Measurements from ENCODE around the gene RALGAPA1. TPM values are rescaled to one million over a fixed set of nuclear protein-coding genes. Genes with fewer than 3 reads are reported as not detected.

RALGAPA1 gene
- total and polyA plus RNA-seq, 9 of the 15 experiments (the other 6 are each of a cell fraction or from before 2014, with no cell fraction given): 2.5 to 16.3 (median 6.2) TPM

DNA sequence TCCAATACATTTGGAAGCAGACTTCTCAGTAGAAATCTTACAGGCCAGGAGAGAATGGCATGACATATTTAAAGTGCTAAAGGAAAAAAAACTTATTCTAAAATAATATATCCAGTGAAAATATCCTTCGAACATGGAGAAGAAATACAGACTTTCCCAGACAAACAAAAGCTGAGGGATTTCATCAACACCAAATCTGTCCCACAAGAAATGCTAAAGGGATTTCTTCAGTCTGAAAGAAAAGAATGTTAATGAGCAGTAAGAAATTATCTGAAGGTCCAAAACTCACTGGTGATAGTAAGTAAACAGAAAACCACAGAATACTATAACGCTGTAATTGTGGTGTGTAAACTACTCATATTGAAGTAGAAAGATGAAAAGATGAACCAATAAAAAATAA lies 171.2 kb downstream of the RALGAPA1 start:
- H3K4me1 ChIP-seq (replicated peaks in 1 of 2; ENCODE audit: control insufficient read depth in 2 of 2, insufficient read depth in 2 of 2, low read length in 2 of 2): no peaks in the 10 kb centered on the region
- H4K20me1 ChIP-seq (replicated peaks; ENCODE audit: control insufficient read depth, insufficient read depth, low read length): no peaks in the 10 kb centered on the region
- TF ChIP-seq HIVEP1 (CRISPR knock-in tag; IDR thresholded peaks at IDR 0.05) (no peak), PTTG1 (tag; IDR thresholded peaks at IDR 0.05; ENCODE audit: low read depth) (no peak), BCL6 (CRISPR knock-in tag; IDR thresholded peaks at IDR 0.05) (no peak), NBN (IDR thresholded peaks at IDR 0.05; ENCODE audit: low read depth) (no peak), ATF7 (IDR thresholded peaks at IDR 0.05) (no peak), ZNF707 (CRISPR knock-in tag; conservative IDR thresholded peaks at IDR 0.05) (no peak), SRSF9 (IDR thresholded peaks at IDR 0.05; ENCODE audit: borderline replicate concordance, low read depth, low read length) (no peak), PHB2 (IDR thresholded peaks at IDR 0.05; ENCODE audit: low read depth) (no peak), MYBL2 (IDR thresholded peaks at IDR 0.05; ENCODE audit: low read depth) (no peak), MYBL2 (CRISPR knock-in tag; IDR thresholded peaks at IDR 0.05; ENCODE audit: borderline replicate concordance) (no peak), JUND (IDR thresholded peaks at IDR 0.05; ENCODE audit: borderline replicate concordance, low read depth, low read length) (no peak), JUND (tag; IDR thresholded peaks at IDR 0.05; ENCODE audit: borderline replicate concordance, low read depth, low read length) (no peak), ZNF146 (CRISPR knock-in tag; IDR thresholded peaks at IDR 0.05; ENCODE audit: unreplicated experiment) (no peak), ZNF224 (CRISPR knock-in tag; IDR thresholded peaks at IDR 0.05) (no peak), GTF2A2 (tag; IDR thresholded peaks at IDR 0.05) (no peak)
- TF ChIP-seq, protein P1, sequence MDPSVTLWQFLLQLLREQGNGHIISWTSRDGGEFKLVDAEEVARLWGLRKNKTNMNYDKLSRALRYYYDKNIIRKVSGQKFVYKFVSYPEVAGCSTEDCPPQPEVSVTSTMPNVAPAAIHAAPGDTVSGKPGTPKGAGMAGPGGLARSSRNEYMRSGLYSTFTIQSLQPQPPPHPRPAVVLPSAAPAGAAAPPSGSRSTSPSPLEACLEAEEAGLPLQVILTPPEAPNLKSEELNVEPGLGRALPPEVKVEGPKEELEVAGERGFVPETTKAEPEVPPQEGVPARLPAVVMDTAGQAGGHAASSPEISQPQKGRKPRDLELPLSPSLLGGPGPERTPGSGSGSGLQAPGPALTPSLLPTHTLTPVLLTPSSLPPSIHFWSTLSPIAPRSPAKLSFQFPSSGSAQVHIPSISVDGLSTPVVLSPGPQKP (CRISPR knock-in tag; IDR thresholded peaks at IDR 0.05): no peak
- no peak overlapping the region for H3K4me2 ChIP-seq (ENCODE audit: insufficient read depth, low read length)
- no TSS peak for BruUV-seq (replicated peaks)
- ATAC-seq (no peak), DNase-seq (ENCODE audit: extremely low read depth in 1 of 4, low spot score in 3 of 4) (no peak), FAIRE-seq (no peak)
- H3K36me3 ChIP-seq (ENCODE audit: control insufficient read depth, insufficient read depth, low read length): no peaks in the 10 kb centered on the region
- H2AFZ ChIP-seq (ENCODE audit: low read depth, low read length): no peak overlapping the region
- POLR2A ChIA-PET: no interaction called here
- no peak overlapping the region for H3K27ac ChIP-seq (ENCODE audit: extremely low read depth, low read depth, low read length)
- intact Hi-C loops (cut with micrococcal nuclease): no loop called here
- in situ Hi-C loops (cut with MboI): no loop called here
- CTCF ChIA-PET (ENCODE audit: low intra/inter-chr PET ratio): no interaction called here
- no peaks in the 10 kb centered on the region for H3K9me1 ChIP-seq (ENCODE audit: control insufficient read depth, insufficient read depth, low read length)
- H3K9me3 ChIP-seq (replicated peaks; ENCODE audit: control insufficient read depth, insufficient read depth, low read depth, low read length): no peaks in the 10 kb centered on the region
- H3K79me2 ChIP-seq (ENCODE audit: control insufficient read depth, insufficient read depth, low read length): no peaks in the 10 kb centered on the region
- H3K9ac ChIP-seq (ENCODE audit: insufficient read depth in 1 of 2, low read depth in 2 of 2, low read length in 2 of 2): no peak overlapping the region
- H3K4me3 ChIP-seq: no peak overlapping the region
- H3K27me3 ChIP-seq (ENCODE audit: control insufficient read depth in 2 of 2, insufficient read depth in 2 of 2, low read length in 2 of 2): no peaks in the 10 kb centered on the region
- 29% methylated on average over 2 of the region's 2 CpGs for WGBS (ENCODE audit: insufficient coverage, low coverage, missing lambda C conversion rate)

Measured in K562 (cell line).